CD4-positive, alpha-beta memory T cell (primary cell): ENCODE measurements around the gene LRRC63. TPM values are rescaled to one million over a fixed set of nuclear protein-coding genes. Genes with fewer than 3 reads are reported as not detected.
A peak's percentile ranks its signal among the peaks of the same experiment; 100 is the strongest.

ENCODE experiments used
- CTCF ChIA-PET: fragments of 350-600 bp; sonication (Branson Sonifier 250); formaldehyde crosslinking; loops from one replicate; lab custom pipeline; 2021; ENCODE audit warnings: inconsistent platforms; ENCODE audit not compliant: partially characterized antibody; lab: Charles Lee
- POLR2A ChIA-PET: fragments of 350-600 bp; sonication (Branson Sonifier 250); formaldehyde crosslinking; loops from one replicate; lab custom pipeline; 2021; ENCODE audit not compliant: partially characterized antibody; lab: Charles Lee
- DNase-seq, 5 donors: peaks; one replicate each; pipeline versions ENCODE4 v3.0.0 to v3.0.0-alpha.2; 2020 to 2022; ENCODE audit warnings: mixed read lengths in 1 of 5
- H3K27ac ChIP-seq: one replicate; pipeline ENCODE4 v1.7.0; 2013; ENCODE audit warnings: low read depth, low read length
- H3K27me3 ChIP-seq: 2 replicates; pipeline ENCODE4 v1.7.0; 2013; ENCODE audit warnings: mild to moderate bottlenecking, low read length, moderate library complexity; ENCODE audit not compliant: insufficient read depth
- H3K36me3 ChIP-seq: 2 replicates; pipeline ENCODE4 v1.7.0; 2013; ENCODE audit warnings: mild to moderate bottlenecking, low read length, moderate library complexity; ENCODE audit not compliant: insufficient read depth
- H3K4me1 ChIP-seq: 2 replicates; pipeline ENCODE4 v1.7.0; 2013; ENCODE audit warnings: mild to moderate bottlenecking, low read length, moderate library complexity; ENCODE audit not compliant: insufficient read depth
- H3K4me3 ChIP-seq, 2 donors: one replicate each; pipeline ENCODE4 v1.7.0; 2013; ENCODE audit warnings: low read length in 2 of 2, mild to moderate bottlenecking in 1 of 2
- H3K9me3 ChIP-seq, 2 donors: one replicate each; pipeline ENCODE4 v1.7.0; 2013; ENCODE audit warnings: low read length in 2 of 2, control low read depth in 1 of 2; ENCODE audit not compliant: control insufficient read depth in 1 of 2
- H3K27ac Mint-ChIP-seq, 7 donors: one replicate each; pipeline ENCODE4 v1.8.0; 2020 to 2021; ENCODE audit warnings: mixed read lengths in 7 of 7, mild to moderate bottlenecking in 6 of 7, inconsistent platforms in 3 of 7, moderate library complexity in 3 of 7
- H3K27me3 Mint-ChIP-seq, 2 donors: one replicate each; pipeline ENCODE4 v1.8.0; 2020 to 2021; ENCODE audit warnings: mixed read lengths in 2 of 2
- H3K36me3 Mint-ChIP-seq, 2 donors: one replicate each; pipeline ENCODE4 v1.8.0; 2020 to 2021; ENCODE audit warnings: mixed read lengths in 2 of 2, inconsistent platforms in 1 of 2, mild to moderate bottlenecking in 1 of 2
- H3K4me1 Mint-ChIP-seq, 4 donors: one replicate each; pipeline ENCODE4 v1.8.0; 2020 to 2021; ENCODE audit warnings: mixed read lengths in 4 of 4, mild to moderate bottlenecking in 1 of 4
- H3K4me3 Mint-ChIP-seq, 8 donors: one replicate each; pipeline ENCODE4 v1.8.0; 2020 to 2021; ENCODE audit warnings: mixed read lengths in 8 of 8, mild to moderate bottlenecking in 7 of 8, moderate library complexity in 6 of 8, inconsistent platforms in 3 of 8
- H3K9me3 Mint-ChIP-seq, 8 donors: one replicate each; pipeline ENCODE4 v1.8.0; 2020 to 2021; ENCODE audit warnings: mixed read lengths in 8 of 8, mild to moderate bottlenecking in 5 of 8, inconsistent platforms in 3 of 8, moderate library complexity in 1 of 8
- intact Hi-C: fragments of 100-400 bp; cut with micrococcal nuclease; formaldehyde crosslinking; loops from one replicate; pipeline ENCODE4 v1.15.1; 2023
- polyA plus RNA-seq, 2 donors: library from polyadenylated mRNA; unstranded; fragments of 300-500 nt; fragmentation: Illumina TruSeq; gene quantifications; one replicate each; pipeline ENCODE4 v1.2.3, GENCODE V29; 2021
- total RNA-seq, 2 experiments: library from RNA; stranded (reverse); gene quantifications; one replicate each; pipeline ENCODE4 v1.2.3, GENCODE V29; 2021

The LRRC63 gene
- total and polyA plus RNA-seq, 4 experiments from 2014 or later: 0.41 to 0.75 (median 0.53) TPM

DNA sequence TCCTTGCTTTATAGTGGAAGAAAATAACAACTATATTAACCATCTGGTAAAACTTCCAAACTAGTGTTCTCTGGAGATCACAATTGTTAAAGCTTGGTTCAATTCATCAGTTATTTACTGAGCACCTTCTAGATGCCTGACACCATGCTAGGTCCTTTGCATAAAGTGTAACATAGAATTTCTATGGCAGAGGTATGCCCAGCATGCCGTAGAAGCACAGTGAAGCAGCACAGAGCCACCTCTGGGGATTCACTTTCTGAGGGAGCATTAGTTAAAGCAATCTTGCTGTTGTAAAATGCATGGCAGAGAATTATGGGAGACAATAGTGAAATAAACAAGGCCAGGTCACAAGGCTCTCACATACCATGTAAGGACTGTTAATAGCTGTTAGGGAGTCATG is 75.2 kb downstream of the LRRC63 start:
- H3K27me3 ChIP-seq: no peaks in the 10 kb centered on the region
- no peaks in the 10 kb centered on the region for H3K36me3 ChIP-seq
- intact Hi-C loops: no loop called here
- peaks cover 7% of the 10 kb centered on the region for H3K4me1 ChIP-seq
- H3K4me3 ChIP-seq: no peak overlapping the region
- no peak overlapping the region for H3K27ac ChIP-seq
- Mint-ChIP-seq H3K27ac (peak overlapping the region in 1 of 7 donors; percentile 28), H3K4me1 (peaks cover 0 to 11% (median 3%) of the 10 kb centered on the region in 4 donors), H3K27me3 (peaks cover 0 to 2% of the 10 kb centered on the region in 2 donors), H3K36me3 (no peaks in the 10 kb centered on the region), H3K4me3 (no peak overlapping the region), H3K9me3 (no peaks in the 10 kb centered on the region)
- ChIA-PET CTCF (interaction anchor here (1.0 to 12.0 kb wide), 3 partner anchors 33 to 127 kb away, joined by 3 to 166 read pairs (median 6); no protein-coding TSS in a partner anchor), POLR2A (interaction anchor here (1.8 kb wide), 1 partner anchor 120 kb away, joined by 6 read pairs; no protein-coding TSS in a partner anchor)
- H3K9me3 ChIP-seq: no peaks in the 10 kb centered on the region
- DNase-seq: no peak

DNA sequence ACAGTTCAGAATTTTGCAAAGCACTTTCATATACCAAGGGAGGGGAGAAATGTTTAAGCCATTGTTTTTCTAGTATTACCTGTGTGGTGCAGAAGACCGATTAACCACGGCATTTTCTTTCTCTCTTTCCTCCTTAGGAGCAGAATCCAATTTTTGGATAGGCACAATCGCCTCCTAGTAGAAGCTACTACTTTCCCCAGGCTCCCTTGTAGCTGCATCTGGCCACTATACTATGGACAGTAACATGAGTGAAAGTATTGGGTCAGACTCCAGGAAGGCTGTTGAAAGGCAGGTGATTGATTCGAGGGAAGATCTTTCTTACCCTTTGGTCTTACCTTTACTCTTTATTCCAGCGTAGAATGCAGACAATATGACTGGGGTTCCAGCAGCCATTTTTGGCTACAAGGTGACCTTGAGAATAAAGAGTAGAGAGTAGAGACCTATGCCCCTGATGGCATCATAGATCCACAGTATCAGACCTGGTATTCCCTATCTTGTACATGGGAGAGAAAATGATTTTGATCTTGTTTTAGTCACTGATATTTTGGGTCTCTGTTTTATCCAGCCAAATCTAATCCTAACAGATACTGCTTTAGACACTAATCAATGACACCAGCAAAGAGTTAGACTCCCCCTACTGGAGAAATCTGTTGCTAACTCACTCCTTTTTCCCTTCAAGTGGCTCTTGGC is 77.0 kb downstream of the LRRC63 start:
- Mint-ChIP-seq H3K27me3 (no peaks in the 10 kb centered on the region), H3K36me3 (no peaks in the 10 kb centered on the region)
- CTCF ChIA-PET: interaction anchor here (0.9 to 12.0 kb wide), 16 partner anchors 9 to 481 kb away, joined by 3 to 166 read pairs (median 6); no protein-coding TSS in a partner anchor

DNA sequence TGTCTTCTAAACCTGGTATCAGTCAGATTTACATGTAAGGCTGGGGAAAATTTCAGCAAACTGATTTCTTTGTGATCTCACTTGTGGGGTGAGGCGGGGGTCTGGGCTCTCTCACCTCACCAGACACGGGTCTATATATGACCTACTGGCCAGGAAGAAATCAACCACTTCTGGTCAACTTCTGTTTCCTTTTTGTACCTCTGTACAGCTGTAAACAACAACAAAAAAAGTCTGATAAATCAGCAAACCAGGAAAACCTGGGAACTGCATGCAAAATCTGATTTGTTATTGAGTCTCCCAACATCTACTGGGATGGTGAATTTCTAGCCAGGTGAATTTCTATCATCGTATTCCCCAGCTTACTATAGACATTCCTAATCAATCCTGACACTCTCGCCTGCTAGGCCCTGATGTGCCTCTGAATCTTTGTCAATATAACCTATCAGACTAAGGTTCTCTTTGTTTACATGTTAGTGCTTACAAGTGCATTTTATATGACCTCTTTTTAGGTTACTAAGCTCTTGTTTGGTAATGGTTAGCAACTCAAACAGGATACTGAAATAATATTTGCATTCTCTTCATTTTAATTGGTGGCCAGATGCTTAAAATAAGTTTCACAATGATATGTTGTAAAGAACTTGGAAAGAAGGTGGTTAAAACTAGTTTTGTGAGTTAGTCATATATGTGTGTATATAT is 77.7 kb downstream of the LRRC63 start:
- ChIA-PET CTCF (interaction anchor here (0.9 to 12.0 kb wide), 20 partner anchors 9 to 482 kb away, joined by 3 to 166 read pairs (median 6); no protein-coding TSS in a partner anchor), POLR2A (no interaction called here)
- Mint-ChIP-seq H3K4me1 (peaks cover 5 to 28% (median 12%) of the 10 kb centered on the region in 4 donors), H3K4me3 (no peak overlapping the region), H3K9me3 (no peaks in the 10 kb centered on the region), H3K27me3 (no peaks in the 10 kb centered on the region), H3K27ac (peak overlapping the region in 1 of 7 donors; percentile 42), H3K36me3 (no peaks in the 10 kb centered on the region)
- Histone ChIP-seq H3K9me3 (no peaks in the 10 kb centered on the region), H3K27ac (no peak overlapping the region), H3K4me1 (peaks cover 9% of the 10 kb centered on the region), H3K4me3 (no peak overlapping the region), H3K27me3 (no peaks in the 10 kb centered on the region), H3K36me3 (no peaks in the 10 kb centered on the region)
- intact Hi-C loops: loop anchor here (1.0 to 2.0 kb wide), 6 partner anchors 32 to 666 kb away; partner anchors contain the start of gene ZC3H13
- DNase-seq: no peak

More for the DNA sequence above, 77.0 kb downstream of the LRRC63 start:
- no peak overlapping the region for H3K4me3 ChIP-seq
- DNase-seq: peak in 4 of 5 donors; percentile 67 to 71 (median 69)
- Mint-ChIP-seq H3K9me3 (no peaks in the 10 kb centered on the region), H3K4me3 (no peak overlapping the region), H3K27ac (peak overlapping the region in 3 of 7 donors; percentile 26 to 53 (median 42)), H3K4me1 (peaks cover 3 to 22% (median 8%) of the 10 kb centered on the region in 4 donors)
- H3K27me3 ChIP-seq: no peaks in the 10 kb centered on the region
- H3K4me1 ChIP-seq: peaks cover 7% of the 10 kb centered on the region
- no peaks in the 10 kb centered on the region for H3K36me3 ChIP-seq
- intact Hi-C loops: loop anchor here (1.0 to 2.0 kb wide), 6 partner anchors 33 to 665 kb away; partner anchors contain the start of gene ZC3H13
- H3K9me3 ChIP-seq: no peaks in the 10 kb centered on the region
- POLR2A ChIA-PET: interaction anchor here (1.8 kb wide), 1 partner anchor 121 kb away, joined by 6 read pairs; no protein-coding TSS in a partner anchor
- H3K27ac ChIP-seq: no peak overlapping the region

DNA sequence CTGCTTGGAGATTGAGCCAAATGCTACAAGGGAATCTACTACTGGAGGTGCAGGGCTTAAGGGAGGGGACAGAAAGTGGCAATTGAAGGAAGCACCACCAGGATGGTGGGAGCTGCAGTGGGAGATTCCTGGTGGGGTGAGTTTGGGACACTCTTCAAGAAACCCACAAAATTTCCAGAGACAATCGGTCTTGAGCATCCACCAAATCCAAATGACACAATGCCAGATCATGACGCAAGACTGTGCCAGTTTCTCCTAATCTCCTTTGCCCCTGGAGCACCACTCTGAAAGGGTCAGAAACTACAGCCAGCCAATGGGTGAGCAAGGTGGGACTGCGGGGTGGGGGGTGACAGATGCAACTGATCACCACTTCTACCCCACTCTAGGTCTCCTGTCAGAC is 78.7 kb downstream of the LRRC63 start:
- peaks cover 19% of the 10 kb centered on the region for H3K4me1 ChIP-seq
- ChIA-PET CTCF (interaction anchor here (1.0 to 12.0 kb wide), 15 partner anchors 10 to 483 kb away, joined by 3 to 166 read pairs (median 6); no protein-coding TSS in a partner anchor), POLR2A (no interaction called here)
- no peaks in the 10 kb centered on the region for H3K9me3 ChIP-seq
- Mint-ChIP-seq H3K9me3 (no peaks in the 10 kb centered on the region), H3K27me3 (no peaks in the 10 kb centered on the region), H3K4me1 (peaks cover 7 to 39% (median 18%) of the 10 kb centered on the region in 4 donors), H3K4me3 (no peak overlapping the region), H3K27ac (peak overlapping the region in 2 of 7 donors; percentile 42 to 70), H3K36me3 (no peaks in the 10 kb centered on the region)
- H3K36me3 ChIP-seq: no peaks in the 10 kb centered on the region
- no peak for DNase-seq
- H3K4me3 ChIP-seq: no peak overlapping the region
- intact Hi-C loops: no loop called here
- H3K27ac ChIP-seq: no peak overlapping the region
- H3K27me3 ChIP-seq: no peaks in the 10 kb centered on the region

DNA sequence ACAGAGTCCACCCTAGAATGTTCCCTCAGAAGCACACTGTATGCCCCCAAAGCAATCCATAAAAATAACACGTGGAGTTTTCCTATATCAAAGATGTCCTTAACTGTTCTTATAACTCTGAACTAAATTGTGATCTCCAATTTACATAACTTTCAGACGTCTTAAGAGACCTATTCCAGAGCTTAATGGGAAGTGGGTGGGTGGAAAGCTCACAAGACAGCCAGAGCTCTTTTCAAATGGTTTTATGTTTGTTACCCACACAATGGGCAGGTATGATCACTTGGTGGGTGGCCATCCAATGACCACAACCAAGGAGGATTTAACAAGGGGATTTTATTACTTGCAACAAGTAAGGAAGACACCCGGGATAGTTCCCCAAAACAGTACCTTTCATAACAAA is 81.7 kb downstream of the LRRC63 start:
- Histone ChIP-seq H3K27me3 (no peaks in the 10 kb centered on the region), H3K36me3 (no peaks in the 10 kb centered on the region), H3K9me3 (no peaks in the 10 kb centered on the region), H3K4me3 (no peak overlapping the region), H3K27ac (no peak overlapping the region), H3K4me1 (peaks cover 49% of the 10 kb centered on the region)
- Mint-ChIP-seq H3K27me3 (no peaks in the 10 kb centered on the region), H3K9me3 (no peaks in the 10 kb centered on the region), H3K4me1 (peaks cover 32 to 69% (median 46%) of the 10 kb centered on the region in 4 donors), H3K4me3 (peak overlapping the region in 2 of 8 donors; percentile 38 to 65), H3K36me3 (no peaks in the 10 kb centered on the region), H3K27ac (peak overlapping the region; percentile 17 to 93 (median 86))
- POLR2A ChIA-PET: interaction anchor here (0.8 to 3.4 kb wide), 5 partner anchors 28 to 167 kb away, joined by 3 to 13 read pairs (median 3); no protein-coding TSS in a partner anchor
- CTCF ChIA-PET: interaction anchor here (1.0 to 12.0 kb wide), 7 partner anchors 27 to 486 kb away, joined by 3 to 166 read pairs (median 5); partner anchors contain the start of gene LCP1
- intact Hi-C loops: no loop called here
- no peak for DNase-seq

DNA sequence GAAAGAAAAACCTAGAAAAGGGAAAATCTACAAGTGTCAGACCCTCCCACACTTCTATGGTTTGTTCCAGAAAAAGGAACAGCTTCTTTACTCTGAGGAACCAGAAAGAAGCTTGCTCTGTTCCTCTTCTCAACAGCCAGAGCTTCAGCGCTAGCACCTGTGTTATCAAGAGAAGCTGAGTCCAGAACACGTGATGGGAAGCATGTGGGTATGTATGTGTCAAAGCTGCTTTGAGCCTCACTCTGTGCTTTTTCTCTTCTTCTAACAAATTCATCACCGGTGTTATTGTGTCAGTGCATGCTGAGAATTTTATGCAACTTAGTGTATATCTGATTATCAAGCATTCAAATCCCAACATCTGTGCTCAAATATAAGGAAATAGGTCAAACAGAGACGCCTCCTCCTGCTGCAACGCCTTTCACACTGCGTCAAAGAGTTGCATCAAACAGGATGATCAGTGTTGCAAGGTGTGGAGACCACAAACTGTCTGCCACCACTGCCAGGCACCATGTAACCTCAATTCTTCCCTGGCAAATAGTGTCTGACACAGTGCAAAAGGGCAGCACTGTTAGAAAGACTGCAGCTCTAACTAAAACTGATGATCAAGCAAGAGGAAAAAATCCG is 83.9 kb downstream of the LRRC63 start:
- H3K4me3 Mint-ChIP-seq: peak overlapping the region; percentile 43 to 85 (median 75)
- no peaks in the 10 kb centered on the region for H3K9me3 ChIP-seq
- peaks cover 0 to 5% of the 10 kb centered on the region in 2 donors for H3K36me3 Mint-ChIP-seq
- H3K36me3 ChIP-seq: no peaks in the 10 kb centered on the region
- peaks cover 45% of the 10 kb centered on the region for H3K4me1 ChIP-seq
- H3K4me1 Mint-ChIP-seq: peaks cover 38 to 65% (median 50%) of the 10 kb centered on the region in 4 donors
- POLR2A ChIA-PET: interaction anchor here (0.6 to 3.4 kb wide), 21 partner anchors 9 to 1378 kb away, joined by 3 to 51 read pairs (median 5); partner anchors contain the start of genes LCP1 and LRRC63
- DNase-seq: peak; percentile 85 to 91 (median 86)
- H3K27me3 Mint-ChIP-seq: no peaks in the 10 kb centered on the region
- peak overlapping the region in 1 of 2 donors; percentile 26 for H3K4me3 ChIP-seq
- CTCF ChIA-PET: interaction anchor here (0.8 to 12.0 kb wide), 12 partner anchors 9 to 243 kb away, joined by 3 to 166 read pairs (median 6); partner anchors contain the start of gene ZC3H13
- H3K27ac ChIP-seq: peak overlapping the region; percentile 57
- intact Hi-C loops: loop anchor here (1.0 to 5.0 kb wide), 4 partner anchors 26 to 953 kb away; partner anchors contain the start of genes LRRC63, TPT1 and ZC3H13
- H3K9me3 Mint-ChIP-seq: peaks cover 0 to 6% (median 0%) of the 10 kb centered on the region in 8 donors
- H3K27me3 ChIP-seq: no peaks in the 10 kb centered on the region
- peak overlapping the region; percentile 87 to 99 (median 96) for H3K27ac Mint-ChIP-seq
